ENCODE measurements around the gene UHRF1.

- TF ChIP-seq CTCF (IDR thresholded peaks at IDR 0.05 in 2 of 3, conservative IDR thresholded peaks at IDR 0.05 in 1 of 3; ENCODE audit: borderline replicate concordance in 1 of 3, insufficient read depth in 1 of 3, low read depth in 2 of 3, low read length in 2 of 3) (no peak), EZH2 (IDR thresholded peaks at IDR 0.05) (no peak), MAX (IDR thresholded peaks at IDR 0.05) (no peak), POLR2A (IDR thresholded peaks at IDR 0.05; ENCODE audit: borderline replicate concordance, extremely low read depth, insufficient read depth, insufficient read length) (no peak)
These were observed 19.9 kb downstream of the UHRF1 start for GRCh38 chr19:4929186-4929585.
